Body of pancreas (tissue), 4 donors: Measurements from ENCODE around the gene KCNH8.

Source experiments
- CTCF ChIP-seq, 7 experiments: fragments of 450-650 bp in 4 of 7; fragments of 200-600 bp in 3 of 7; sonication (generic) in 3 of 7; IDR thresholded peaks; one replicate each; pipeline ENCODE4 v1.5.1; 2016 to 2019; ENCODE audit warnings: antibody characterized with exemption in 7 of 7
- POLR2A ChIP-seq, 3 donors: fragments of 450-650 bp; IDR thresholded peaks; one replicate each; pipeline ENCODE4 v1.6.1; 2016; ENCODE audit warnings: antibody characterized with exemption in 3 of 3, mild to moderate bottlenecking in 2 of 3

DNA sequence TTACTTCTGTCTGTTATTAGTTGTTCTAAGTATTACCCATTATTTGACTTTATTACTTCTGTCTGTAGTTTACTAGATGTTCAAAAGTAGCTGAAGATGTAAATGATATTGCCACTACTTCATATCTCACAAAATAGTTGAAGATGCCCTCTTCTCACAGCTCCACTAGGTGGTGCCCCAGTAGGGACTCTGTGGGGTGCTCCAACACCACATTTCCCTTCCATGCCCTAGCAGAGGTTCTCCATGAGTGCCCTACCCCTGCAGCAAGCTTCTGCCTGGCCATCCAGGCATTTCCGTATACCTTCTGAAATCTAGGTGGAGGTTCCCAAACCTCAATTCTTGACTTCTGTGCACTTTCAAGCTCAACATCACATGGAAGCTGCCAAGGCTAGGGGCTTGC is 80.8 kb downstream of the KCNH8 start:
- TF ChIP-seq POLR2A (IDR thresholded peaks at IDR 0.05) (no peak), CTCF (IDR thresholded peaks at IDR 0.05) (no peak)
